Measurements from ENCODE around the gene SEMA3G. TPM values are rescaled to one million over a fixed set of nuclear protein-coding genes. Genes with fewer than 3 reads are reported as not detected.

SEMA3G gene
- total RNA-seq, 1 experiment from 2014 or later, result 1.6 TPM

- Mint-ChIP-seq H3K36me3 (peaks cover 17% of the 10 kb centered on the region), H3K9me3 (no peaks in the 10 kb centered on the region), H3K4me1 (peaks cover 32% of the 10 kb centered on the region), H3K4me3 (peak within 1 kb of the TSS; percentile 98), H3K27me3 (ENCODE audit: low read depth) (no peaks in the 10 kb centered on the region; the same call in 1 of the 2 replicates), H3K27ac (peak within 1 kb of the TSS; percentile 90)
- ATAC-seq, result peak; percentile 23
- ChIA-PET CTCF (interaction anchor here (0.9 to 3.8 kb wide), 5 partner anchors 28 to 220 kb away, joined by 3 to 20 read pairs (median 4); no protein-coding TSS in a partner anchor), POLR2A (interaction anchor here (0.6 to 1.0 kb wide), 2 partner anchors 22 to 49 kb away, joined by 4 to 9 read pairs; no protein-coding TSS in a partner anchor)
- no peak for DNase-seq (ENCODE audit: low spot score)
- TF ChIP-seq ZNF671 (CRISPR knock-in tag; IDR thresholded peaks at IDR 0.05) (no peak), ZNF416 (CRISPR knock-in tag; IDR thresholded peaks at IDR 0.05) (no peak), SP1 (CRISPR knock-in tag; conservative IDR thresholded peaks at IDR 0.05) (no peak), TEAD4 (CRISPR knock-in tag; IDR thresholded peaks at IDR 0.05) (no peak), ZNF317 (CRISPR knock-in tag; IDR thresholded peaks at IDR 0.05; ENCODE audit: borderline replicate concordance, low read depth) (no peak), ZNF396 (CRISPR knock-in tag; IDR thresholded peaks at IDR 0.05; ENCODE audit: borderline replicate concordance) (no peak), NFATC4 (CRISPR knock-in tag; IDR thresholded peaks at IDR 0.05) (no peak), ZNF423 (CRISPR knock-in tag; IDR thresholded peaks at IDR 0.05) (no peak), MLX (CRISPR knock-in tag; IDR thresholded peaks at IDR 0.05) (no peak), FOXK1 (CRISPR knock-in tag; IDR thresholded peaks at IDR 0.05) (no peak), ZNF263 (CRISPR knock-in tag; IDR thresholded peaks at IDR 0.05; ENCODE audit: low read depth) (no peak), ZNF232 (CRISPR knock-in tag; IDR thresholded peaks at IDR 0.05) (no peak), GTF2I (CRISPR knock-in tag; conservative IDR thresholded peaks at IDR 0.05) (no peak), ATF3 (CRISPR knock-in tag; conservative IDR thresholded peaks at IDR 0.05) (no peak), KAT7 (CRISPR knock-in tag; IDR thresholded peaks at IDR 0.05; ENCODE audit: borderline replicate concordance) (no peak), CREM (CRISPR knock-in tag; IDR thresholded peaks at IDR 0.05) (no peak)
- TF ChIP-seq, protein P1, sequence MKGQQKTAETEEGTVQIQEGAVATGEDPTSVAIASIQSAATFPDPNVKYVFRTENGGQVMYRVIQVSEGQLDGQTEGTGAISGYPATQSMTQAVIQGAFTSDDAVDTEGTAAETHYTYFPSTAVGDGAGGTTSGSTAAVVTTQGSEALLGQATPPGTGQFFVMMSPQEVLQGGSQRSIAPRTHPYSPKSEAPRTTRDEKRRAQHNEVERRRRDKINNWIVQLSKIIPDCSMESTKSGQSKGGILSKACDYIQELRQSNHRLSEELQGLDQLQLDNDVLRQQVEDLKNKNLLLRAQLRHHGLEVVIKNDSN (CRISPR knock-in tag; IDR thresholded peaks at IDR 0.05), result no peak
- TF ChIP-seq, protein P2, sequence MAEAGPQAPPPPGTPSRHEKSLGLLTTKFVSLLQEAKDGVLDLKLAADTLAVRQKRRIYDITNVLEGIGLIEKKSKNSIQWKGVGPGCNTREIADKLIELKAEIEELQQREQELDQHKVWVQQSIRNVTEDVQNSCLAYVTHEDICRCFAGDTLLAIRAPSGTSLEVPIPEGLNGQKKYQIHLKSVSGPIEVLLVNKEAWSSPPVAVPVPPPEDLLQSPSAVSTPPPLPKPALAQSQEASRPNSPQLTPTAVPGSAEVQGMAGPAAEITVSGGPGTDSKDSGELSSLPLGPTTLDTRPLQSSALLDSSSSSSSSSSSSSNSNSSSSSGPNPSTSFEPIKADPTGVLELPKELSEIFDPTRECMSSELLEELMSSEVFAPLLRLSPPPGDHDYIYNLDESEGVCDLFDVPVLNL (CRISPR knock-in tag; IDR thresholded peaks at IDR 0.05; ENCODE audit: borderline replicate concordance, low read depth), result no peak
These were observed 8.8 kb upstream of the SEMA3G start, which contains the start of gene TNNC1 for GRCh38 chr3:52453496-52454249. Gene TNNC1, minus strand, starts transcription at chr3:52454041. Its CDS starts 26 bp downstream, at chr3:52454015.

DNA sequence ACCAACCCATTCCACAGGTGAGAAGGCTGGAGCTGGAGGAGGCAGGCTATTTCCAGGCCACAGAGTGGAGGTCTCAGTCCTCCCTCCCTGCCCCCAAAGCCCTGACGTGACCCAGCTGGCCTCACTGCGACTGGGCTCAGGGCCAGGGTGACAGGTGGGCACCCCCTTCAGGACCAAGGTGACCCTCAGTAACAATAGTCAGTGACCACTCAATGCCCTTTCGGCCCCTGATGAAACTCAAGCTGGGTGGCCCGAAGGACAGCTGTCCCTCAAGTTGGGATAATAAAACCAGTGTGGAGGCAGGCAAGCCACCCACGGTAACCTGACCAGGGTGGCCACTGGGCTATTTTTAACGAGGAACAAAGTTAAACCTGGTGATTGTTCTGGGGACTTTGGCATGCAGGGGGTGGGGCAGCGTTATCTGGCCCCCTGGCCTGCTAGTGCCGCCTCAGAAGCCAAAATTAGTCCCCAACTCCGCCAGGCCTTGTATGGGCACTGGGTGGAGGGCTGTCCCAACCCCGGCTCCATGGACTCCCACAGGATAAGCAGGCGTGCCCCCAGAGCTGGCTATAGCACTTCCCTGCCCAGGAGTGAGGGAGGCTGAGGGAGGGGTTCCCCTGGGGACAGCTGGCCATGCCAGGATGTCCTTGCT, 7.8 kb upstream of the SEMA3G start:
- ChIA-PET POLR2A (no interaction called here), CTCF (interaction anchor here (0.6 to 3.8 kb wide), 3 partner anchors 9 to 68 kb away, joined by 3 to 20 read pairs (median 9); no protein-coding TSS in a partner anchor)
- no peaks in the 10 kb centered on the region; the same call in 1 of the 2 replicates for H3K27me3 Mint-ChIP-seq (ENCODE audit: low read depth)
- no peak for ATAC-seq
- H3K4me3 Mint-ChIP-seq, result no peak overlapping the region
- no peak overlapping the region for H3K27ac Mint-ChIP-seq
- no peak for DNase-seq (ENCODE audit: low spot score)
- H3K4me1 Mint-ChIP-seq, result peaks cover 32% of the 10 kb centered on the region
- no peaks in the 10 kb centered on the region for H3K9me3 Mint-ChIP-seq
- H3K36me3 Mint-ChIP-seq, result peaks cover 7% of the 10 kb centered on the region
- TF ChIP-seq, protein P3, sequence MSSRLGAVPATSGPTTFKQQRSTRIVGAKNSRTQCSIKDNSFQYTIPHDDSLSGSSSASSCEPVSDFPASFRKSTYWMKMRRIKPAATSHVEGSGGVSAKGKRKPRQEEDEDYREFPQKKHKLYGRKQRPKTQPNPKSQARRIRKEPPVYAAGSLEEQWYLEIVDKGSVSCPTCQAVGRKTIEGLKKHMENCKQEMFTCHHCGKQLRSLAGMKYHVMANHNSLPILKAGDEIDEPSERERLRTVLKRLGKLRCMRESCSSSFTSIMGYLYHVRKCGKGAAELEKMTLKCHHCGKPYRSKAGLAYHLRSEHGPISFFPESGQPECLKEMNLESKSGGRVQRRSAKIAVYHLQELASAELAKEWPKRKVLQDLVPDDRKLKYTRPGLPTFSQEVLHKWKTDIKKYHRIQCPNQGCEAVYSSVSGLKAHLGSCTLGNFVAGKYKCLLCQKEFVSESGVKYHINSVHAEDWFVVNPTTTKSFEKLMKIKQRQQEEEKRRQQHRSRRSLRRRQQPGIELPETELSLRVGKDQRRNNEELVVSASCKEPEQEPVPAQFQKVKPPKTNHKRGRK (CRISPR knock-in tag; IDR thresholded peaks at IDR 0.05; ENCODE audit: borderline replicate concordance), result no peak
- TF ChIP-seq NR3C1 (CRISPR knock-in tag; conservative IDR thresholded peaks at IDR 0.05; ENCODE audit: low read depth) (no peak), TP53 (CRISPR knock-in tag; IDR thresholded peaks at IDR 0.05) (no peak), AR (CRISPR knock-in tag; IDR thresholded peaks at IDR 0.05) (no peak), IRF2 (CRISPR knock-in tag; IDR thresholded peaks at IDR 0.05; ENCODE audit: borderline replicate concordance, low read depth) (no peak), ZNF263 (CRISPR knock-in tag; IDR thresholded peaks at IDR 0.05; ENCODE audit: low read depth) (no peak), TCF7 (CRISPR knock-in tag; IDR thresholded peaks at IDR 0.05; ENCODE audit: low read depth) (no peak), CBFB (CRISPR knock-in tag; IDR thresholded peaks at IDR 0.05; ENCODE audit: low read depth) (no peak), GABPB1 (CRISPR knock-in tag; IDR thresholded peaks at IDR 0.05) (no peak), ZNF219 (CRISPR knock-in tag; IDR thresholded peaks at IDR 0.05; ENCODE audit: borderline replicate concordance) (no peak), ETV6 (CRISPR knock-in tag; IDR thresholded peaks at IDR 0.05) (no peak)
